GM18508 (cell line): Measurements from ENCODE around the gene VWA7.

Experiments used
- ATAC-seq: cut with Tn5 transposase; IDR thresholded peaks from one replicate; pipeline ENCODE4 v1.9.1; 2021; ENCODE audit warnings: moderate number of reproducible peaks; ENCODE audit not compliant: insufficient read depth, unreplicated experiment

VWA7 gene

DNA sequence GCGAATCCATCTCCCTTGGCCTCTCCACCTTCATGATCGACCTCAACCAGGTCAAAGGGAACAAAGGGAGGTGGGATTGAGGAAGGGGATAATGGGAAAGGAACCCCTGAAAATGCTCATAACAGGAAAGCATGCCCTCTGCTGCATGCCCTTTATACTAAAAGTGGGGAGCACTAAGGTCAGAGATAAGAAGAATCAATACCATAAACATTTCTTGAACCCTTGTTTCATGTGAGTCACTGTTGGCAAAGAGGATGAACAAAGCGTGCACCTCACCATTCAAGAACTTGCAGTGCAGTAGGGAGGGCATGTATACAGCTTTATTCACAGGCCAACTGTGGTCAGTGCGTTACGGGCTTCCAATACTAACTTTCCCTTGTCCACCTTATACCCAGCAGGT, 16.3 kb downstream of the VWA7 start:
- no peak for ATAC-seq

DNA sequence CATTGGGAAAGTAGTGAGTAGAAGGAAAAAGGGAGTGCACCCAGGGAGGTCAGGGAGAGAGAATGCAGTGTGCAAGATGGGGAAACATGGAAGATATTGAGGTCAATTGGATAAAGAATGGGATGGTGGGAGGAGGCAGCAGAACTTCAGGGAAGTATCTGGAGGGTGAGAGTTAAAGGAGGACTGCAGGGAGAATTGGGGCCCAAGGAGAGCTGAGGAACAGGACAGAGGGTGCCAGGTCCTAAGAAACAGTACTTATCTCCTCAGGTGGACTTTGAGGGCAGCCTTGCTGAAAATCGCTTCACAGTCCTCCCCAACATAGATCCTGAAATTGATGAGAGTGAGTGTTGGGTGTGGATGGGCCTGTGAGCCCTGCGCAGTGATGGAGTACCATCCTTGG, 18.8 kb downstream of the VWA7 start:
- ATAC-seq: no peak

DNA sequence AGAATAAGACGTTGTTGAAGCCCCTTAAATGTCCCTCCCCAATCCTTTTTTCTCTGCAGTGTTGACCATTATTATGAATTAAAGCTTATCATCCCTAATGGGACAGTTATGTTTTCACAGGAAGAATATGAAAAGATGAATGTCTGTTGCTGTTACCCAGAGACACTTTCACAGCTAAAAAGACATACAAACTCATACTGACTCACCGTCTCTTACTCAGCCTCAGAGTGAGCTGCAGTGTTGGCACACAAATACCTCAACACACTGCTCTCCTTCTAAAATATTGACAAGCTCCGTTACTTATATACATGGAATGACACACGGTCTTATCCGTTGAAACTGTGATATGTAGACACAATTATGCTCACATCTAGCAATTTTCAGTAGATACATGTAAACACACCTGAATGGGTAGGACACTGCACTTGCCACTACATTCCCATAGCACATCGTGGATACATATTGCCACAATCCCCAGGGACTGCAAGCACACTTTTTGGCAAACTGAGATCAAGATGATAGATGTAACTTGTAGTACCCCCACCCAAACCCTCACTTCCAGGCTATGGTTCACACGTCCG, 24.3 kb downstream of the VWA7 start:
- ATAC-seq: no peak

DNA sequence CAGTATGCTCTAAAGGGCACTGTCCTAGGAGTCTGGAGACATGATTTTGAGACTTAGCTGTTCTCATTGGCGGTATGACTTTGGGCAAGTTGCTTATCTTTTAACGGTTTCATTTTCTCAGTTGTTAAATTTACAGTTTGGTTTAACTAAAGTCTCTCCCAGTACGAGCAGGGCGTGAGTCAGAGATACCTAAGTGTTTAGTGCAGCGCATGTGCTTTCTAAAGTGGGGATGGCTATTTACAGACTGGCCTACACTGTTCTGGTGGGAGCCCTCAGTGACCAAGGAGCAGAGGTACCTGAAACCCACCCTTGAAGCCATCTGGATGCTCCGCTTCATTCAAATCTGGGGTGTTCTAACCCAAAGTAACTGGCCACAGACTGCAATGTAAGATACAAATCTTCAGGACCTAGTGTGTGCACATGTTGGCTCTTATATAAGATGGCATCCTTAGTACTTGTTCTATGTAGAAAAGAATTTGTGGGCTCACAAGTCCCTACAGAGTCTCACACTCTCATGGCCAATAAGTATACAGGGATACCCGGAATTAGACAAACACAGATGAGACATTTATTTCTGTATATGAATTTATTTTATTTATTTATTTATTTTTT, 26.6 kb downstream of the VWA7 start:
- no peak for ATAC-seq

DNA sequence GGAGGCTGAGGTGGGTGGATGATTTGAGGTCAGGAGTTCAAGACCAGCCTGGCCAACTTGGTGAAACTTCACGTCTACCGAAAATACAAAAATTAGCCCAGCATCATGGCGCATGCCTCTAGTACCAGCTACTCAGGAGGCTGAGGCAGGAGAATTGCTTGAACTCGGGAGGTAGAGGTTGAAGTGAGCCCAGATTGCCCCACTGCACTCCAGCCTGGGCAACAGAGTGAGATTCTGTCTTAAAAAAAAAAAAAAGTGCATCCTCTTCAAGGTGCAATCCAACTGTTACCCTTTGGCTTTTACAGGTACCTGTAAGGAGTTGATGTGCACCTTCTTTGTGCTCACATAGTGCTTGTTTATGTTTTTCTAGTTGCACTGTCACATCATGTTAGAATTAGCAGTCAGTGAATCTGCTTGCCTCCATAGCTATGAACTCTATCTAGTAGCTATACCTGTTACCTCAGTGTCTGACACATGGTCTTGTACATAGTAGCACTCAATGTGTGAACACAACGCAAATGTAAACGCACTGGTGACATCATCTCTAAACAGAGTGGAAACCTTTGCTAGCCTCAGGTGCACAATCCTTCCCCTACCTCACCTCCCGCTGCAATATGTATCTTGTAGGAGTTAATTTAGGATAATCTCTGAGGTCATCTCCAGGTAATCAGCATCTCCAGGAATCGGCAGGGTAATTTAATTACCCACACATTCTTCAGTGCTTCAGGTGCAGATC, 27.7 kb downstream of the VWA7 start:
- ATAC-seq: no peak

DNA sequence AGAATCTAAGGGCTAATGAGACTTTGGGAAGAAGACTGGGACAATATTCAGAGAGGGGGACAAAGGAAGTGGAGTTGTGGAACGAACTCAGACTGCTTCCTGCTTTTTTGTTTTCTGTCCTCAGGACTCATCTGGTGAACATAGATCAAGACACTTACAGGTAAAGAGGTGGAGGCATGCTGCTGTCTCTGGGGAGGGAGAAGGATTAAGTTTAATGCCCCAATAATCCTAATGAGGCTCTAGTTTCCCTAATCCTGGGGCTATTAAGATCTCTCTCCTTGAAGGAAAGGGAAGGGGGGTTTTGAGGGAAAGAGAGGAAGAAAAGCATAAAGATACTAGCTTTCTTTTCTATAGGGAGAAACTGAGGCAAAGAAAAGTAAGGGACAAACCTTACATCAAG, 32.7 kb downstream of the VWA7 start:
- no peak for ATAC-seq

DNA sequence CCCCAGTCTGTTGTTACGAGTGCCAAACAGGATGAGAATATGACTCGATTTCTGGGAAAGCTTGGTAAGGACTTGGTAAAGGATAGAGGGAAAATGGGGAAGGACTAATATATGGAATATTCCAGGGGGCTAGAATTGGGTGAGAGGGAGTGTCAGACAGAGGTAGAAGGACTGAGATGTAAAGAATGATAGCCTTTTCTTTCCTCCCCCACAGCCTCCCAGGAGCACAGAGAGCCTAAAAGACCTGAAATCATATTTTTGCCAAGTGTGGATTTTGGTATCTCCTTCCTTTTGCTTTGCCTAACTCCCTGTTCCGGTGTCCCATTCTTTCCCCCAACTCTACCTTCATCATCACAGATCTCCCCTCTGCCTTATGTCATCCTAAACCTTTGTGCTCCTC, 34.2 kb downstream of the VWA7 start:
- ATAC-seq: no peak

DNA sequence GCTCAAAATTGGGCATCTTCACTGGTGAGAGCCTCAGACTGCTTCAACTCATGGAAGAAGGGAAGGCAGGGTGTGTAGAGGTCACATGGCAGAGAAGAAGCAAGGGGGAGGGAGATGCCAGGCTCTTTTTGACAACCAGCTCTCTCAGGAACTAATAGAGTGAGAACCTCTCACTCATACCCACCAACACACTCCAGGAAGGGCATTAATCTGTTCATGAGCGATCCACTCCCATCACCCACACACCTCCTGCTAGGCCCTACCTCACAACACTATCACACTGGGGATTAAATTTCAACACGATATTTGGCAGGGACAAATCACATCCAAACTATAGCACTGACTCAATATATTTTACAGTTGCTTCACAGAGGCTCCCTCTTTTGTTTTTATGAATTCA, 35.3 kb downstream of the VWA7 start:
- ATAC-seq: no peak

DNA sequence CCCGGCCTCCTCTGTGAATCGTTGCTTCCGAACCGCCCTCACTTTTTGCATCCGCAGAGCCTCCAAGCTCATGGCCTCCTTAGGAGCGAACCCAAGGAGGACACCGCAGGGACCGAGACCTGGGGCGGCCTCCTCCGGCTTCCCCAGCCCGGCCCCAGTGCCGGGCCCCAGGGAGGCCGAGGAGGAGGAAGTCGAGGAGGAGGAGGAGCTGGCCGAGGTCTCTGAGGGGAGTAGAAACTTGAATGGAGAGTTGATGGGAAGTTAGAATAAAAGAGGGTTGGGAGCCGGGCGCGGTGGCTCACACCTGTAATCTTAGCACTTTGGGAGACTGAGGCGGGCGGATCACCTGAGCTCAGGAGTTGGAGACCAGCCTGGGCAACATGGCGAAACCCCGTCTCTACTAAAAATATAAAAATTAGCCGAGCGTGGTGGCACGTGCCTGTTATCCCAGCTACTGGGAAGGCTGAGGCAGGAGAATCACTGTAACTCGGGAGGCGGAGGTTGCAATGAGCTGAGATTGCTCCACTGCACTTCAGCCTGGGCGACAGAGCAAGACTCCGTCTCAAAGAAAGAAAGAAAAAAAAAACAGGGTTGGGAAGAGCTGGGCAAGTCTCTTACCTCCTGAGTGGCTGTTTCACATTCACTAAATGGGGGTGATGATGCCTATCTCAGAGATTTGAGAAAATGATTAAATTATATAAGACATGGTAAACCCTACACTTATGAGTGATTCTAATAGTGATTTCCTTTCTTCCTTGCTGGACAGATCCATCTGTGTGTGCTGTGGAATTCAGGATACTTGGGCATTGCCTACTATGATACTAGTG, 36.5 kb downstream of the VWA7 start:
- no peak for ATAC-seq

DNA sequence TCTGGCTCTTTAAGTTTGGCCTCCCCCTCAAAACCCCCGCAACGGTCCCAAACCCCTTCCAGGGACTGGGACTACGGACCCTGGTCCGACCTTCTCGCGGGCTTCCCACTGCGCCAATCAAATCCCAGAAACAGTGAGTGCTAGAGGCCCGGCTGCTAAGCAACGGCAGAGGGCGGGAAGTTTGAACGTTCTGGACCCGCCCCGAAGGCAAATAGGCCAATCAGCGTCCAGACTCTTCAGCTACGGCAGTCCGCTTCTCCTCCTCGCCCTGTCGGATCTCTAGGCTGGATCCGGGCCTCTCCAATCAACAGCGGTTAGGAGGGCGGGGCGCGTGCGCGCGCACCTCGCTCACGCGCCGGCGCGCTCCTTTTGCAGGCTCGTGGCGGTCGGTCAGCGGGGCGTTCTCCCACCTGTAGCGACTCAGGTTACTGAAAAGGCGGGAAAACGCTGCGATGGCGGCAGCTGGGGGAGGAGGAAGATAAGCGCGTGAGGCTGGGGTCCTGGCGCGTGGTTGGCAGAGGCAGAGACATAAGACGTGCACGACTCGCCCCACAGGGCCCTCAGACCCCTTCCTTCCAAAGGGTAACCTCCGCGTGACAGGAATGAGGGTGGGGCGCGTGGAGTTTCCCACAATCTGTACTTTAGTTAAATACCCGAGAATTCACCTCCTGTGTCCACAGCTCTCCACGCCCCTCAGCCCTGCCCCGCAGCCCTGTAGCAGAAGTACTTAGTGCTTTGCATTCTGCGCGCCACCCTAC, 37.3 kb downstream of the VWA7 start, which contains the start of gene MSH5:
Gene MSH5 (plus strand): TSS at position 367 of the 758 bp plus-strand sequence. CDS start 462 bp downstream, outside the sequence.
- peak; percentile 46 for ATAC-seq

DNA sequence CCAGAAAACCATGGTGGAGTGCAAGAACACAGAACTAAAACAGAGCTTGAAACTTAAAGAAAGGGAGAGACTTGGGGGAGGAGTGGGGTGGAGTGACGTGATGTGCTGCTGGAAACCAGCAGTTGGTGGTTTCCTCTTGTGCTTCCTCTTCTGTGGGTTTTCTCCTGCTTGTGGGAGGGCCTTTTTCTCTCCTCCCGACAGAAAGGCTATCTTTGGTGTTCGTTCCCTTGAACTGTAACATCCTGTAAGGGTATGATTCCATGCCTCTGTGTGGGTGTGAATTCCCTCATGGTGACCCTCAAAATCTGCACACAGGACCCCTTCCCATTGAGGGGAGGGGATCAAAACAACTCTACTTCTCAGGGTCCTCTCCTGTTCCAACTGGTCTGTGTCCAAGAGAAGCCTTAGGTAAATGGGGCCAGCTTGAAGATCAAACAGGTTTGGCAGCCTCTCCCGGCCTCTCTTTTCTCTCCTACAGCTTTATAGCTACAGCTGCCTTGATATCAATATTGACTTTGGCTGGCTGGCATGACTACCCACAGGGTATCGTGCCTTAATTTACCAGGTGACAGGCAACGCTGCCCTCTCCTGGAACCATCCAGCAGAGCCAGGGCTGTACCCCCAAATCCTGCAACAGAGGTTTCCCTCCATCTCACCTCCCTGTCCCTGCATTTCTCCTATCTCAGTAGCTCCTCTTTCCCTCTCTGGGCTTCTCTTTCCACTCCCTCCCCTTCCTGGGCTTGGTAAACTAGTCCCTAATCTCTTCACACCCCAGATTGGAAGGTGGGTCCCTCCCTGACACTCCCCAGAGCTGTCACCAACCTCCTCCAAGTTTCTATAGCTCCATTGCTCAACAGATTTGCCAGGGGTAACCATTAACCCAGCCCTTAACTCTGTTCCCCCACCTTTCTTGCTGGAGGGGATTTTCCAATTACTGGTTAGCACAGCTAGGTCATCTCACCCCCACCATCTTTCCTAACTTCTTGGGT, 38.8 kb downstream of the VWA7 start:
- ATAC-seq: no peak

DNA sequence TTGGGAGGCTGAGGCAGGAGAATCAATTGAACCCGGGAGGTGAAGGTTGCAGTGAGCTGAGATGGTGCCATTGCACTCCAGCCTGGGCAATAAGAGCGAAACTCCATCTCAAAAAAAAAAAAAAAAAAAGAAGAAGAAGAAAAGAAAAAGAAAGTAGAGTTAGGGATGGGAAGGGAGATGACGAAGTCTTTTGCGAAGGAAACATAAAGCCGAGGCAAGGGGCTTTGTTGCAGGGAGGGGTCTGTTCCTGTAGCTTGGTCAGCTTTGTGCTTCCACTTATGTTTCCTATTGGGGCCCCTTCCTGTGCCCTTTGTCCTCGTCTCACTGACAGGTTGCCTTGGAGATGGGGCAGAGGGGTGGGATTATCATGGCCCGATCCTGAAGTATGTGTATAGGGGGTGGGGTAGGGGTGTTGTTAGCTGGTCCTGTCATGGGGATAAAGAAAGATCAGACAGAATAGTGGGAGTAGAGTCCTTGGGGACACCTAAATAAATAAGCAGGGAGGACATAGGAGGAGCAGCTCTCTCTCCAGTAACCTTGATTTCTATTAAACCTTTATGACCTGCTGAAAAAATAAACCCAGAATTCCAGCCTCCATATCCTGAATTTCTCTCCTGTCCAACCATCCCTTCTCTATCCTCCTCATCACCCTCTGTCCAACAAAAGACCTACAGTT, 39.7 kb downstream of the VWA7 start:
- no peak for ATAC-seq

DNA sequence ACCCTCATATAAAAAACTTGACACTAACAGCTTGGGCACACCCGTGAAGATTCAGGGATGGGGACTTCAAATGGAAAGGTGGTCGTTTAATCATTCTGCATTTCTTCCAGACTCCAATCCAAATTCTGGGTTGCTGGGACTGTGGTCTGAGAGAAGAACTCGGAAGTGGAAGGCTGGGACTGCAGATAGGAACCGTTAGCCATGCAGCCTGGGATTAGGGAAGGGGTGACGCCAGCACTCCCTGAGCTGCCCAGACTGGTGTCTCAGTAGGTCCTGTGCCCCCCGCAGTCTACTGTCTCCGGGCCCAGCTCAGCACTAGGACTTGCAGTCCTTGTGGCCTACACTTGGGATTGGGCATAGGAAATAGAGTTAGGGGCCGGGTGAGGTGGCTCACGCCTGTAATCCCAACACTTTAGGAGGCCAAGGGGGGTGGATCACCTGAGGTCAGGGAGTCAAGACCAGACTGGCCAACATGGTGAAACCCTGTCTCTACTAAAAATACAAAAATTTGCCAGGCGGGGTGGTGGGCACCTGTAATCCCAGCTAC, 40.3 kb downstream of the VWA7 start:
- no peak for ATAC-seq

DNA sequence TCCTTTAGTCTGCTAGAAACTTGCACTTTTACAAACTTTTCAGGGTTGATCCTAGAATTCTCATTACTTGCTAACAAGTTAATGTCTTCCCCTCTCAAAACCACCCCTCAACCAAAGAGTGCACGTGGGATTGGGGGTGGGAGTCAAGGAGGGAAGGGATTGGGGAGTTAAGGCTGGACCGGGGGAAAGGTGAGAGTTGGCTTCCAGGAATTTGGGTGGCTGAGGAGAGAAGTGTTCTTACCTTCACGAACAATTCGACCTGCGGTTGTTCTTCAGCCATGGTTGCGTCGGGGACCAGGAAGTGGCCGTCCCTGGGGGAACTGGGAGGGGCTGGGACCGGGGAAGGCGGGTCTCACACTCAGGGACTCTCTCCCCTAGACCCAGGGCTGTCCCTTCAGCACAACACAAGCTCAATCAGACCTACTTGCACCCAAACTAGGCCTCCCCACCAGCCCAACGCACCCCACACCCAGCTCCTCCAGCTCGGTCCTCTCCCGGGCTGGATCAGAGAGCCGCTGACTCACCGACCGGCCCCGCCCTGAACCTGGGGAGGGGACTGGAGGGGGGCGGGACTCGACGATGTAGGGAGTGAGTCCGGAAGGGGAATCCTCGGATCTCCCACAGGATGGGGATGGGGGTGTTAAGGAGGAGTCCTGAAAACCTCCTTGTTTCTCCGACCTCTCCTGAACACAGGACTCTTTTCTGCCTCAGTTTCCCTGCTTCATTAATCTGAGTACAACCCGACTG, 40.9 kb downstream of the VWA7 start, which contains the start of gene CLIC1:
Gene CLIC1 (minus strand): TSS at position 510 of the 747 bp plus-strand sequence. CDS start 230 bp downstream, at position 280.
- ATAC-seq: no peak

DNA sequence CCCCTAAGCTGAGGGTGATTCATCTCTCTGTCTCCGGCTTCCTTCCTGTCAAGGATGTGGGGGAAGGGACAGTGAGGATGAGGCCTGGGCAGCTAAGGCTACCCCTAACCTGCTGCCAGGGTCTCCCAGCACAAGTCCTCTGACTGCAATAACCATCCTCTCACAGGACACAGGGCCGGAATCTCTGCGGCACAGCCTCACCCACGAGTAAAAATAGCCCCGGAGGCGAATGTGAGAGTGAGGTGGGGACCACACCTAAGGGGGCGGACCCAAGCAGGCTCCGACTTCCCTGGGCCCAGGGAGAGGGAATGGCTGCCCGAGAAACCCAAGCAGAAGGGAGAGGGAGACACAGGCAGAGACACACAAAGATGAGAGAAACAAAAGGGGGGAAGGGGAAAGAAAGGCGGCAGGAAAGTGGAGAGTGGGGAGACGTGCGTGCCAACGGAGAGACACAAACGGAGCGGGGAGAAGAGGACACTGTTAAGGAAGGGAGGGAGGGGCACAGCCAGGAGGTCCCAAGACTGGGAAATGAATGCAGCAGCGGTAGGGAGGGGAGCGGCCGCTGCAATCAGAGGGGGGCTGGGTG, 42.2 kb downstream of the VWA7 start:
- ATAC-seq: no peak

DNA sequence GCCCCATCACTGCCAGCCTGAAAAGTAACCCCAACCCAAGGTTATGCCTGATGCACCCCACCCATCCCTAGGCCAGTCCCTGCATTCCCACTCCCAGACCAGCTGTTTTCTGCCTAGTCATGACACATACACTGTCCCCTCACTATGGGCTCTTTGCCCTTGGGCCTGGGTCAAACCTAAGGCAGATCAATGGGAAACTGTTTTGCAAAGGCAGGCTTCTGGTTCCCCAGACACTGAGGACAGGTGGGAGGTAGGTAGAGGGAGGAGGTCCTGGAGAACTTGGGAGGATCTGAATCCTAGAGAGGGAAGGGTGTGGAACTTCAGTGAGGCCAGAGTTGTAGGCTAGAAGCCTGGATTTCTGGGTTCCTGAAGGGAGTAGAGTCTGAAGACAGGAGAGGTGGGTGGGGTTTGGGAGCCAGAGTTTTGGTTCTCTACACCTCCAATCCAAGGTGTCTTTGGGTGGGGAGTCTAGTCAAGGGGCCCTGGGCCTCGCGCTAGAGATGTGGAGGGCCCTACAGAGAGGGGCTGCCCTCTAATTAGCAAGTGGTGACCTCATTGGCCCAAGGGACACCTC, 42.8 kb downstream of the VWA7 start:
- no peak for ATAC-seq

DNA sequence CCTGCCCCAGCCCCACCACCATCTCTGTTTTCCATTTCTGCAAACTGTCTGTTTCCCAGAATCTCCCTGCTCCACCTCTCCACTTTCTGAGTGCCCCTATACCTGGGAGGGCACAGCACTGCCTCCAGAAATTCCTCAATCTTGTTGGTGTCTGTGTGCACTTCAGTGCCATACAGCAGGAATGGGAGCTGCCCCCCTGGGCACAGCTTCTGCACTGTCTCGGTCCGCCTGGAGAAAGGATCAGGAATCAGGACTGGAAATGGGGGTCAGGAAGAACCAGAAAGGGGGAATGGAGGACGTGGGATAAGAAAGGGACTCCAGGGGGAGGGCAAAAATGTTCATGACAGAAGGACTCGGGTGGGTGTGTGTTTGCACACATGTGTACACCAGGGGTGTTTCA, 43.4 kb downstream of the VWA7 start:
- ATAC-seq: no peak
